ENCODE measurements around the gene SLC9A9. TPM values are rescaled to one million over a fixed set of nuclear protein-coding genes. Genes with fewer than 3 reads are reported as not detected.

Gene SLC9A9
- total RNA-seq, 1 donor from 2014 or later, result 3.5 TPM

DNA sequence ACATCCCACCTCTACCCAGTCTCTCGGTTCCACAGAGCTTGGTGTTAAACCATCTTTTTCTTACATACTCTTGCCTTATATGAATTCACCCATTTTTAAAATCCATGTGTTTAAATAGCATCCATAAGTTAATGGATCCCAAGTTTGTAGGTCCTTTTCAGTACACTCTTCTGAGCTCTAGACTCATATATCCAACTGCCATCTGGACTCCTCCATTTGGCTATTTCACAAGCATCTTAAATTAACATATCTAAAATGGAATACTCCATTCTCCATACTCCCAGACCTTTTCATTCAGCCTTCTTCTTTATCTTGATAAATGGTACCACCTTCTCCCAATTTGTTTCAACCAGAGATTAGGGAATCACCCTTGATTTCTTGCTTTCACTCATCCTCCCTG is 615.3 kb downstream of the SLC9A9 start:
- DNase-seq (ENCODE audit: extremely low spot score, unreplicated experiment), result no peak
- no peak overlapping the region for H3K4me3 Mint-ChIP-seq (ENCODE audit: unreplicated experiment)
- TF ChIP-seq, protein P1, sequence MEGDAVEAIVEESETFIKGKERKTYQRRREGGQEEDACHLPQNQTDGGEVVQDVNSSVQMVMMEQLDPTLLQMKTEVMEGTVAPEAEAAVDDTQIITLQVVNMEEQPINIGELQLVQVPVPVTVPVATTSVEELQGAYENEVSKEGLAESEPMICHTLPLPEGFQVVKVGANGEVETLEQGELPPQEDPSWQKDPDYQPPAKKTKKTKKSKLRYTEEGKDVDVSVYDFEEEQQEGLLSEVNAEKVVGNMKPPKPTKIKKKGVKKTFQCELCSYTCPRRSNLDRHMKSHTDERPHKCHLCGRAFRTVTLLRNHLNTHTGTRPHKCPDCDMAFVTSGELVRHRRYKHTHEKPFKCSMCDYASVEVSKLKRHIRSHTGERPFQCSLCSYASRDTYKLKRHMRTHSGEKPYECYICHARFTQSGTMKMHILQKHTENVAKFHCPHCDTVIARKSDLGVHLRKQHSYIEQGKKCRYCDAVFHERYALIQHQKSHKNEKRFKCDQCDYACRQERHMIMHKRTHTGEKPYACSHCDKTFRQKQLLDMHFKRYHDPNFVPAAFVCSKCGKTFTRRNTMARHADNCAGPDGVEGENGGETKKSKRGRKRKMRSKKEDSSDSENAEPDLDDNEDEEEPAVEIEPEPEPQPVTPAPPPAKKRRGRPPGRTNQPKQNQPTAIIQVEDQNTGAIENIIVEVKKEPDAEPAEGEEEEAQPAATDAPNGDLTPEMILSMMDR (IDR thresholded peaks at IDR 0.05), result no peak
- H3K9me3 Mint-ChIP-seq (ENCODE audit: unreplicated experiment), result peaks cover 3% of the 10 kb centered on the region
- H3K27me3 Mint-ChIP-seq (ENCODE audit: unreplicated experiment), result no peaks in the 10 kb centered on the region
- H3K36me3 Mint-ChIP-seq (ENCODE audit: unreplicated experiment), result no peaks in the 10 kb centered on the region
- H3K27ac Mint-ChIP-seq (ENCODE audit: unreplicated experiment), result no peak overlapping the region
- peaks cover 17% of the 10 kb centered on the region for H3K4me1 Mint-ChIP-seq (ENCODE audit: unreplicated experiment)

GRCh38 chr3:143228405-143228804 is 619.9 kb downstream of the SLC9A9 start:
- Mint-ChIP-seq H3K36me3 (ENCODE audit: unreplicated experiment) (no peaks in the 10 kb centered on the region), H3K9me3 (ENCODE audit: unreplicated experiment) (peaks cover 3% of the 10 kb centered on the region), H3K27me3 (ENCODE audit: unreplicated experiment) (peaks cover 4% of the 10 kb centered on the region), H3K4me3 (ENCODE audit: unreplicated experiment) (no peak overlapping the region), H3K4me1 (ENCODE audit: unreplicated experiment) (no peaks in the 10 kb centered on the region), H3K27ac (ENCODE audit: unreplicated experiment) (no peak overlapping the region)
- DNase-seq (ENCODE audit: extremely low spot score, unreplicated experiment), result no peak
- TF ChIP-seq, protein P1 (IDR thresholded peaks at IDR 0.05), result no peak

DNA sequence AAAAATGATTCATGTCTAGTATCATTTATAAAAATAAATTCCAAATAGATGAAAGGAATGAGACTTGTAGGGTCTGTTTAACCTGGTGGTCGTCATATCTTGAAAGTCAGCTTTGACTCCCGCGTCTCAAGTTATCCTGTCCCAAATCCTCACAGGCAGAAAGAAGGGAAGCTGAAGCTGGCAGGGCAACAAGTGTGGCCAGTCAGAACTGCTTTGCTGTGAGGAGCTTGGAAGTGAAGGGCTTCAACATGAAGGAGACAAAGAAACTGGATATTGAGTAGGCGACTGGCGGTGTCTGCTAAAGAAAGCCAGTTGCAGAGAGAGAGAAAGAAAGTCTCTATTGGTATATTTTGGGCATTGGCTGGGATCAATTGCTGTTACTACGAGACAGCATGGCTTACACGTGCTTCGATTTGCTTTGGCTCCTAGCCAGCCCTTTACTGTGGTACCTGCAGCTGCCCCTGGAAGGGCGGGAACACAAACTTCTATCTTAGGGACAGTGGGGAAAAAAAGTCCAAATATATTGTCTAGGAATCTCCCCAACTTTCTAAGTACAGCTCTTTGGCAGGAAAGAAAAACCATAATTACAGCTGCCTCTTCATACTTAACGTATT is 621.5 kb downstream of the SLC9A9 start:
- Mint-ChIP-seq H3K4me1 (ENCODE audit: unreplicated experiment) (peaks cover 4% of the 10 kb centered on the region), H3K27me3 (ENCODE audit: unreplicated experiment) (peaks cover 4% of the 10 kb centered on the region), H3K9me3 (ENCODE audit: unreplicated experiment) (no peaks in the 10 kb centered on the region), H3K27ac (ENCODE audit: unreplicated experiment) (no peak overlapping the region), H3K36me3 (ENCODE audit: unreplicated experiment) (no peaks in the 10 kb centered on the region), H3K4me3 (ENCODE audit: unreplicated experiment) (no peak overlapping the region)
- no peak for DNase-seq (ENCODE audit: extremely low spot score, unreplicated experiment)
- TF ChIP-seq, protein P1 (IDR thresholded peaks at IDR 0.05), result no peak

DNA sequence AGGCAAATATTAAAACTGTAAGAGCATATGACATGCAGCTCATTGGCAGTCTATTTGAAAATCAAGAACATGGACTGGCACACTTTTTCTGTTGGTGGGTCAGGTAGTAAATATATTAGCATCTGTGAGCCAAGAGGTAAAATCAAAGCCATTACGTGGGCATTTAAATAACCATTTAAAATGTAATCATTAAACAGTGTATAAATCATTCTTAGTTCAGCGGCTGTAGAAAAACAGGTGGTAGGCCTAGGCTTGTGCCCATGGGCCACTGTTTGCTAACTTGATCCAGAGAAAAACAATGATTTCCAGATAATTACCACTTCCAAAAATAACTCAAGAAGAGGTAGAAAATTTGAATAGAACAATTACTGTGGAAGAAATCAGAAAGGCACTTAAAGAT is 623.6 kb downstream of the SLC9A9 start:
- peaks cover 4% of the 10 kb centered on the region for H3K27me3 Mint-ChIP-seq (ENCODE audit: unreplicated experiment)
- TF ChIP-seq, protein P1 (IDR thresholded peaks at IDR 0.05), result no peak
- no peak for DNase-seq (ENCODE audit: extremely low spot score, unreplicated experiment)
- no peaks in the 10 kb centered on the region for H3K36me3 Mint-ChIP-seq (ENCODE audit: unreplicated experiment)
- peaks cover 4% of the 10 kb centered on the region for H3K4me1 Mint-ChIP-seq (ENCODE audit: unreplicated experiment)
- no peak overlapping the region for H3K27ac Mint-ChIP-seq (ENCODE audit: unreplicated experiment)
- H3K9me3 Mint-ChIP-seq (ENCODE audit: unreplicated experiment), result no peaks in the 10 kb centered on the region
- no peak overlapping the region for H3K4me3 Mint-ChIP-seq (ENCODE audit: unreplicated experiment)

DNA sequence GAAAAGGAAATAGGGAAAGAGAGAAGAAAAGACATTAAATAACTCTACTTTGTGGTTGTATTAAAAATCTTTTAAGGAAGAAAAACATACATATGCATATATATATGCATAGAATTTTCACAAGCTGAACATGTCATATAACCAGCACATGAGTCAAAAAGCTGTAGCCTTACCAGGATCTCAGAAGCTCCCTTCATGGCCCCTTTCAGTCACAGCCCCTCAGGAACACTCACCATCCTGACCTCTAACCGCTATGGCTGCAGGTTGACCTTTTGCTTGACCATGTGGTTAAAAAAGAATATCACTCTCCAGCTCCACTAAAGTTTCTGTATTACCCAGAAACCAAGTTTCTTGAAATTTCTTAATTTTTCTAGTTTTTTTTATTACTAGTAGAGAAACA is 625.3 kb downstream of the SLC9A9 start:
- Mint-ChIP-seq H3K4me3 (ENCODE audit: unreplicated experiment) (no peak overlapping the region), H3K27me3 (ENCODE audit: unreplicated experiment) (peaks cover 4% of the 10 kb centered on the region), H3K4me1 (ENCODE audit: unreplicated experiment) (peaks cover 4% of the 10 kb centered on the region), H3K36me3 (ENCODE audit: unreplicated experiment) (no peaks in the 10 kb centered on the region), H3K27ac (ENCODE audit: unreplicated experiment) (no peak overlapping the region), H3K9me3 (ENCODE audit: unreplicated experiment) (no peaks in the 10 kb centered on the region)
- TF ChIP-seq, protein P1 (IDR thresholded peaks at IDR 0.05), result no peak
- no peak for DNase-seq (ENCODE audit: extremely low spot score, unreplicated experiment)

Measured in osteocyte (in vitro differentiated cells).